Ishikawa (cell line): Measurements from ENCODE around the gene CDH23.

Experiments
- CEBPB ChIP-seq: IDR thresholded peaks from 2 replicates; pipeline ENCODE4 v1.6.1; 2012
- EGR1 ChIP-seq: IDR thresholded peaks from 2 replicates; pipeline ENCODE4 v1.6.1; 2012
- EP300 ChIP-seq: IDR thresholded peaks from 2 replicates; pipeline ENCODE4 v1.6.1; 2012; ENCODE audit warnings: borderline replicate concordance
- NFIC ChIP-seq: IDR thresholded peaks from 2 replicates; pipeline ENCODE4 v1.6.1; 2012
- RAD21 ChIP-seq: IDR thresholded peaks from 2 replicates; pipeline ENCODE4 v1.6.1; 2012; ENCODE audit warnings: low read depth
- TAF1 ChIP-seq: IDR thresholded peaks from 2 replicates; pipeline ENCODE4 v1.6.1; 2012; ENCODE audit warnings: low read depth, mild to moderate bottlenecking
- ZBTB7A ChIP-seq: IDR thresholded peaks from 2 replicates; pipeline ENCODE4 v1.6.1; 2012; ENCODE audit warnings: low read depth
- TF ChIP-seq, protein P1 (sequence below): IDR thresholded peaks from 2 replicates; pipeline ENCODE4 v1.6.1; 2012; ENCODE audit warnings: low read depth, mild to moderate bottlenecking
- TF ChIP-seq, protein P2 (sequence below): IDR thresholded peaks from 2 replicates; pipeline ENCODE4 v1.6.1; 2012

DNA sequence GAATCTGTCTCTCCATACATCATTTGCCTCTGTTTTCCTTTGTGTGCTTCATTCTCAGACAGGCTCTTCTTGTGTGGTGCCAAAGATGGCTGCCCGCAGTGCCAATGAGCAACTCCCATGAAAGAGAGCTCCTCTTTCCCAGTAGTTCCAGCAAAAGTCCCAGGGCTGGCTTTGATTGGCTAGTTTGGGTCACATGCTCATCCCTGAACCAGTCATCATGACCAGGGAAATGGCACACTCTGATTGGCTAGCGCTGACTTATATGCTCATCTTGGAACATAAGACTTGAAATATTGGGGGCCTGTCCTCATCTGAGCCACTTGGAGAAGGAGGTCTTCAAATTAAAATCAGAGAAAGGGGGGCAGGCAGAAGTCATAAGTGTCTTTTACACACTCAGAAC lies 112.7 kb downstream of the CDH23 start:
- TF ChIP-seq NFIC (no peak), EP300 (no peak), RAD21 (no peak), TAF1 (no peak), CEBPB (no peak), EGR1 (no peak), ZBTB7A (no peak)
- TF ChIP-seq, protein P1, sequence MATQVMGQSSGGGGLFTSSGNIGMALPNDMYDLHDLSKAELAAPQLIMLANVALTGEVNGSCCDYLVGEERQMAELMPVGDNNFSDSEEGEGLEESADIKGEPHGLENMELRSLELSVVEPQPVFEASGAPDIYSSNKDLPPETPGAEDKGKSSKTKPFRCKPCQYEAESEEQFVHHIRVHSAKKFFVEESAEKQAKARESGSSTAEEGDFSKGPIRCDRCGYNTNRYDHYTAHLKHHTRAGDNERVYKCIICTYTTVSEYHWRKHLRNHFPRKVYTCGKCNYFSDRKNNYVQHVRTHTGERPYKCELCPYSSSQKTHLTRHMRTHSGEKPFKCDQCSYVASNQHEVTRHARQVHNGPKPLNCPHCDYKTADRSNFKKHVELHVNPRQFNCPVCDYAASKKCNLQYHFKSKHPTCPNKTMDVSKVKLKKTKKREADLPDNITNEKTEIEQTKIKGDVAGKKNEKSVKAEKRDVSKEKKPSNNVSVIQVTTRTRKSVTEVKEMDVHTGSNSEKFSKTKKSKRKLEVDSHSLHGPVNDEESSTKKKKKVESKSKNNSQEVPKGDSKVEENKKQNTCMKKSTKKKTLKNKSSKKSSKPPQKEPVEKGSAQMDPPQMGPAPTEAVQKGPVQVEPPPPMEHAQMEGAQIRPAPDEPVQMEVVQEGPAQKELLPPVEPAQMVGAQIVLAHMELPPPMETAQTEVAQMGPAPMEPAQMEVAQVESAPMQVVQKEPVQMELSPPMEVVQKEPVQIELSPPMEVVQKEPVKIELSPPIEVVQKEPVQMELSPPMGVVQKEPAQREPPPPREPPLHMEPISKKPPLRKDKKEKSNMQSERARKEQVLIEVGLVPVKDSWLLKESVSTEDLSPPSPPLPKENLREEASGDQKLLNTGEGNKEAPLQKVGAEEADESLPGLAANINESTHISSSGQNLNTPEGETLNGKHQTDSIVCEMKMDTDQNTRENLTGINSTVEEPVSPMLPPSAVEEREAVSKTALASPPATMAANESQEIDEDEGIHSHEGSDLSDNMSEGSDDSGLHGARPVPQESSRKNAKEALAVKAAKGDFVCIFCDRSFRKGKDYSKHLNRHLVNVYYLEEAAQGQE = no peak
- TF ChIP-seq, protein P2, sequence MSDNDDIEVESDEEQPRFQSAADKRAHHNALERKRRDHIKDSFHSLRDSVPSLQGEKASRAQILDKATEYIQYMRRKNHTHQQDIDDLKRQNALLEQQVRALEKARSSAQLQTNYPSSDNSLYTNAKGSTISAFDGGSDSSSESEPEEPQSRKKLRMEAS = no peak
